Hindlimb muscle (tissue), 1 donor: ENCODE measurements around the gene PRR35. TPM values are rescaled to one million over a fixed set of nuclear protein-coding genes. Genes with fewer than 3 reads are reported as not detected.
"Not testable (repeated sequence)": the region's sequence is repeated elsewhere in the genome, so short reads cannot be mapped to it uniquely, and the experiment has no call there.

ENCODE experiments used
- DNase-seq: peaks from one replicate; pipeline ENCODE4 v3.0.0-alpha.2; 2013
- polyA plus RNA-seq: library from polyadenylated mRNA; unstranded; fragments of 120-200 nt; gene quantifications from one replicate; pipeline ENCODE4 v1.2.1, GENCODE V29; 2013; ENCODE audit not compliant: insufficient read length

The PRR35 gene
- polyA plus RNA-seq, 1 donor = 0.14 TPM

- DNase-seq = no peak
These were observed 36.5 kb downstream of the PRR35 start for GRCh38 chr16:596736-597060.

GRCh38 chr16:597655-598054 lies 37.5 kb downstream of the PRR35 start:
- DNase-seq = not testable (repeated sequence)

- DNase-seq = no peak
These were observed 38.9 kb downstream of the PRR35 start for GRCh38 chr16:598823-599739.

GRCh38 chr16:600781-601180 lies 40.6 kb downstream of the PRR35 start:
- no peak for DNase-seq

- DNase-seq = no peak
These were observed 43.7 kb downstream of the PRR35 start for GRCh38 chr16:603933-604332.

GRCh38 chr16:606656-607307 lies 46.6 kb downstream of the PRR35 start:
- DNase-seq = no peak

GRCh38 chr16:608019-608418 lies 47.8 kb downstream of the PRR35 start:
- no peak for DNase-seq

GRCh38 chr16:609316-609715 lies 49.1 kb downstream of the PRR35 start:
- DNase-seq = no peak

- no peak for DNase-seq
These were observed 49.8 kb downstream of the PRR35 start for GRCh38 chr16:609984-610383.

- DNase-seq = no peak
These were observed 50.6 kb downstream of the PRR35 start for GRCh38 chr16:610513-611381.

GRCh38 chr16:615122-615521 lies 54.9 kb downstream of the PRR35 start:
- no peak for DNase-seq

Other genes with a start within 250 kb of the PRR35 start
- 12.4 TPM for gene AXIN1, start 207.7 kb upstream of the PRR35 start, polyA plus RNA-seq
- gene MRPL28, start 189.9 kb upstream of the PRR35 start, polyA plus RNA-seq = 47.8 TPM
- gene PGAP6, start 178.4 kb upstream of the PRR35 start, polyA plus RNA-seq = 29.0 TPM
- gene NME4, start 163.2 kb upstream of the PRR35 start, polyA plus RNA-seq = 74.0 TPM
- gene DECR2, start 158.5 kb upstream of the PRR35 start, polyA plus RNA-seq = 13.7 TPM
- 30.0 TPM for gene RAB11FIP3, start 134.7 kb upstream of the PRR35 start, polyA plus RNA-seq
- 31.7 TPM for gene CAPN15, start 32.7 kb upstream of the PRR35 start, polyA plus RNA-seq
- gene NHLRC4, start 6.6 kb downstream of the PRR35 start, polyA plus RNA-seq = 1.4 TPM
- 21.3 TPM for gene PIGQ, start 9.6 kb downstream of the PRR35 start, polyA plus RNA-seq
- gene RAB40C, start 29.7 kb downstream of the PRR35 start, polyA plus RNA-seq = 15.4 TPM
- 0.80 TPM for gene WFIKKN1, start 70.6 kb downstream of the PRR35 start, polyA plus RNA-seq
- gene METTL26, start 75.9 kb downstream of the PRR35 start, polyA plus RNA-seq = 47.8 TPM
- gene MCRIP2, start 81.4 kb downstream of the PRR35 start, polyA plus RNA-seq = 17.6 TPM
- 16.9 TPM for gene WDR90, start 89.0 kb downstream of the PRR35 start, polyA plus RNA-seq
- 68.7 TPM for gene RHOT2, start 107.7 kb downstream of the PRR35 start, polyA plus RNA-seq
- gene RHBDL1, start 115.3 kb downstream of the PRR35 start, polyA plus RNA-seq = 1.8 TPM
- 94.0 TPM for gene STUB1, start 120.0 kb downstream of the PRR35 start, polyA plus RNA-seq
- 33.9 TPM for gene JMJD8, start 123.9 kb downstream of the PRR35 start, polyA plus RNA-seq
- gene WDR24, start 130.0 kb downstream of the PRR35 start, polyA plus RNA-seq = 9.6 TPM
- 0.52 TPM for gene FBXL16, start 145.4 kb downstream of the PRR35 start, polyA plus RNA-seq
- 29.2 TPM for gene METRN, start 154.7 kb downstream of the PRR35 start, polyA plus RNA-seq
- 15.2 TPM for gene ANTKMT, start 160.8 kb downstream of the PRR35 start, polyA plus RNA-seq
- gene CCDC78, start 166.0 kb downstream of the PRR35 start, polyA plus RNA-seq = 1.4 TPM
- gene HAGHL, start 166.7 kb downstream of the PRR35 start, polyA plus RNA-seq = 3.0 TPM
- gene CIAO3, start 180.6 kb downstream of the PRR35 start, polyA plus RNA-seq = 17.1 TPM
- 0.97 TPM for gene MSLN, start 200.3 kb downstream of the PRR35 start, polyA plus RNA-seq
- 13.5 TPM for gene RPUSD1, start 228.0 kb downstream of the PRR35 start, polyA plus RNA-seq
- gene CHTF18, start 228.2 kb downstream of the PRR35 start, polyA plus RNA-seq = 15.7 TPM
- not detected for gene GNG13, start 240.3 kb downstream of the PRR35 start, polyA plus RNA-seq